Activated effector memory CD4-positive, alpha-beta T cell treated with anti-CD3 and anti-CD28 coated beads, Interleukin-2, amount 50 U/mL, for 16 hours (primary cell): ENCODE measurements around the gene GDF2.
A peak's percentile ranks its signal among the peaks of the same experiment; 100 is the strongest.

Experiments
- DNase-seq: peaks from one replicate; pipeline ENCODE4 v3.0.0-alpha.2; 2020

Gene GDF2

GRCh38 chr10:47294057-47294456 is 28.2 kb upstream of the GDF2 start:
- DNase-seq, result peak; percentile 41

GRCh38 chr10:47294501-47294900 is 27.8 kb upstream of the GDF2 start:
- DNase-seq, result peak; percentile 47

GRCh38 chr10:47295411-47295810 is 26.8 kb upstream of the GDF2 start:
- DNase-seq, result peak; percentile 28

GRCh38 chr10:47296156-47296894 is 25.9 kb upstream of the GDF2 start:
- peak; percentile 27 for DNase-seq

- peak; percentile 24 for DNase-seq
Observed at GRCh38 chr10:47296941-47297340, 25.3 kb upstream of the GDF2 start.

GRCh38 chr10:47297866-47298540 is 24.3 kb upstream of the GDF2 start:
- peak; percentile 14 for DNase-seq

GRCh38 chr10:47298715-47299114 is 23.5 kb upstream of the GDF2 start:
- no peak for DNase-seq

GRCh38 chr10:47299611-47300428 is 22.4 kb upstream of the GDF2 start, which contains the start of gene GDF10:
Gene GDF10 (plus strand): TSS chr10:47300197. CDS start chr10:47300652, 455 bp downstream.
- DNase-seq, result no peak

GRCh38 chr10:47300429-47300931 is 21.8 kb upstream of the GDF2 start:
- DNase-seq, result no peak

GRCh38 chr10:47301833-47302232 is 20.4 kb upstream of the GDF2 start:
- no peak for DNase-seq

GRCh38 chr10:47303105-47303504 is 19.1 kb upstream of the GDF2 start:
- DNase-seq, result no peak

GRCh38 chr10:47303866-47304265 is 18.4 kb upstream of the GDF2 start:
- no peak for DNase-seq

- no peak for DNase-seq
Observed at GRCh38 chr10:47305566-47305965, 16.7 kb upstream of the GDF2 start.

GRCh38 chr10:47306387-47307210 is 15.7 kb upstream of the GDF2 start:
- DNase-seq, result no peak

- DNase-seq, result no peak
Observed at GRCh38 chr10:47307381-47307780, 14.9 kb upstream of the GDF2 start.

- DNase-seq, result no peak
Observed at GRCh38 chr10:47308775-47309174, 13.5 kb upstream of the GDF2 start.

- no peak for DNase-seq
Observed at GRCh38 chr10:47309408-47310089, 12.7 kb upstream of the GDF2 start.

GRCh38 chr10:47310090-47310505 is 12.2 kb upstream of the GDF2 start:
- no peak for DNase-seq

GRCh38 chr10:47311193-47311931 is 10.9 kb upstream of the GDF2 start:
- peak; percentile 74 for DNase-seq

GRCh38 chr10:47311932-47312662 is 10.2 kb upstream of the GDF2 start:
- peak; percentile 93 for DNase-seq
